A549 (cell line): ENCODE measurements around the gene METTL23. TPM values are rescaled to one million over a fixed set of nuclear protein-coding genes. Genes with fewer than 3 reads are reported as not detected.
"Not testable (repeated sequence)": the region's sequence is repeated elsewhere in the genome, so short reads cannot be mapped to it uniquely, and the experiment has no call there.

ENCODE experiments used
- ATAC-seq, 2 experiments: fragments of 200-7000 bp in 1 of 2; fragments of >200 bp in 1 of 2; cut with Nextera tagmentation in 1 of 2; cut with Tn5 transposase in 1 of 2; 3 replicates each; pipeline versions ENCODE4 v1.8.0 to v1.9.1; 2018 to 2020; ENCODE audit warnings: mild to moderate bottlenecking in 1 of 2, moderate library complexity in 1 of 2
- CTCF ChIA-PET: fragments of 300-600 bp; sonication (Branson Sonifier 250); formaldehyde crosslinking; extraction: SDS; loops from one replicate; lab custom pipeline; 2021; ENCODE audit warnings: antibody characterized with exemption, inconsistent platforms; lab: Yijun Ruan, JAX
- POLR2A ChIA-PET: fragments of 350-600 bp; formaldehyde crosslinking; extraction: SDS; loops from one replicate; lab custom pipeline; 2021; ENCODE audit warnings: antibody characterized with exemption, inconsistent platforms; lab: Yijun Ruan, JAX
- DNase-seq, 2 experiments: peaks; one replicate each; pipeline versions ENCODE4 v3.0.0 to v3.0.0-alpha.2; 2011 to 2016; ENCODE audit warnings: low read depth in 1 of 2, low spot score in 1 of 2
- FAIRE-seq: peaks from 2 replicates; lab custom pipeline; 2011; peaks lifted over from hg19 to GRCh38; lab: Jason Lieb, UNC
- H3K27ac ChIP-seq, 2 experiments: fragments of >200 bp; sonication (Bioruptor Twin); formaldehyde crosslinking; 3 replicates each; pipeline ENCODE4 v1.5.1; 2016 to 2017
- H3K4me1 ChIP-seq: fragments of >200 bp; sonication (Bioruptor Twin); formaldehyde crosslinking; 3 replicates; pipeline ENCODE4 v1.6.1; 2016
- H3K4me2 ChIP-seq: fragments of >200 bp; sonication (Bioruptor Twin); formaldehyde crosslinking; 3 replicates; pipeline ENCODE4 v1.6.1; 2016
- H3K4me3 ChIP-seq: fragments of >200 bp; sonication (Bioruptor Twin); formaldehyde crosslinking; 3 replicates; pipeline ENCODE4 v1.5.1; 2016
- H3K9me3 ChIP-seq: fragments of >200 bp; sonication (Bioruptor Twin); formaldehyde crosslinking; 3 replicates; pipeline ENCODE4 v1.6.1; 2016
- ATOH8 ChIP-seq: fragments of 250-450 bp; sonication (Bioruptor Pico); IDR thresholded peaks from 2 replicates; pipeline ENCODE4 v1.5.0; 2020; ENCODE audit warnings: low read depth, mild to moderate bottlenecking, moderate library complexity
- CEBPB ChIP-seq, 2 experiments: fragments of >200 bp in 1 of 2; sonication (Bioruptor Twin) in 1 of 2; formaldehyde crosslinking in 1 of 2; IDR thresholded peaks; 2 replicates each; pipeline ENCODE4 v1.6.1; 2012 to 2016
- EHMT2 ChIP-seq: fragments of 200-600 bp; sonication (generic); IDR thresholded peaks from 2 replicates; pipeline ENCODE4 v1.6.1; 2016; ENCODE audit warnings: antibody characterized with exemption, low read depth, mild to moderate bottlenecking, moderate library complexity
- ELK1 ChIP-seq: fragments of 150-350 bp; IDR thresholded peaks from 2 replicates; pipeline ENCODE4 v1.6.1; 2014; ENCODE audit warnings: low read depth, mild to moderate bottlenecking, low read length
- HMGXB4 ChIP-seq: fragments of 250-450 bp; sonication (Bioruptor Pico); IDR thresholded peaks from 2 replicates; pipeline ENCODE4 v1.5.0; 2021; ENCODE audit warnings: mild to moderate bottlenecking, moderate library complexity, borderline replicate concordance
- HOXB5 ChIP-seq: fragments of 250-450 bp; sonication (Bioruptor Pico); IDR thresholded peaks from 2 replicates; pipeline ENCODE4 v1.5.0; 2020; ENCODE audit warnings: mild to moderate bottlenecking, moderate library complexity
- JUNB ChIP-seq: fragments of >200 bp; sonication (Bioruptor Twin); formaldehyde crosslinking; IDR thresholded peaks from 2 replicates; pipeline ENCODE4 v1.6.1; 2016
- MYC ChIP-seq: IDR thresholded peaks from 2 replicates; pipeline ENCODE4 v1.6.1; 2012; ENCODE audit warnings: mild to moderate bottlenecking, inconsistent platforms, low read length, improper control_type of control experiment, borderline replicate concordance
- PHF8 ChIP-seq: fragments of 200-600 bp; sonication (generic); IDR thresholded peaks from 2 replicates; pipeline ENCODE4 v1.6.1; 2016; ENCODE audit warnings: low read depth, mild to moderate bottlenecking, antibody characterized with exemption, moderate library complexity, borderline replicate concordance
- POLR2AphosphoS2 ChIP-seq: conservative IDR thresholded peaks from 2 replicates; pipeline ENCODE4 v1.6.1; 2012; ENCODE audit warnings: low read length, improper control_type of control experiment, inconsistent platforms
- RARB ChIP-seq: fragments of 250-450 bp; sonication (Bioruptor Pico); IDR thresholded peaks from 2 replicates; pipeline ENCODE4 v1.8.0; 2021; ENCODE audit warnings: mild to moderate bottlenecking, moderate library complexity
- REST ChIP-seq: fragments of 200-600 bp; sonication (generic); IDR thresholded peaks from 2 replicates; pipeline ENCODE4 v1.6.1; 2016; ENCODE audit warnings: antibody characterized with exemption, mild to moderate bottlenecking, moderate library complexity
- TFCP2L1 ChIP-seq: fragments of 250-450 bp; sonication (Bioruptor Pico); IDR thresholded peaks from 2 replicates; pipeline ENCODE4 v1.5.0; 2021; ENCODE audit warnings: mild to moderate bottlenecking
- TP53 ChIP-seq: fragments of 250-450 bp; sonication (Bioruptor Pico); IDR thresholded peaks from 2 replicates; pipeline ENCODE4 v1.5.0; 2021; ENCODE audit warnings: mild to moderate bottlenecking, moderate library complexity
- ZSCAN20 ChIP-seq: fragments of 250-450 bp; sonication (Bioruptor Pico); IDR thresholded peaks from 2 replicates; pipeline ENCODE4 v1.8.0; 2022; ENCODE audit warnings: mild to moderate bottlenecking, moderate library complexity
- WGBS: methylation state at CpG from one replicate; pipeline ENCODE4 v1.1.6; 2017; ENCODE audit errors: missing lambda C conversion rate; 5-methylcytosine and 5-hydroxymethylcytosine counted together
- polyA plus RNA-seq, 4 experiments: library from polyadenylated mRNA; depleted of rRNA in 3 of 4; stranded (reverse); fragments of >200 nt; fragmentation: RNase III in 1 of 4; extraction: RNeasy Plus Mini Kit Qiagen cat#74134 plus additional on column Dnase treatment in 1 of 4; gene quantifications; 2 replicates in 3 of 4; 3 replicates in 1 of 4; pipeline ENCODE4 v1.2.3, GENCODE V29; 2011 to 2017
- TF ChIP-seq, protein P1 (sequence below): fragments of >200 bp; sonication (Bioruptor Twin); formaldehyde crosslinking; IDR thresholded peaks from 3 replicates; pipeline ENCODE4 v1.6.1; 2016
- TF ChIP-seq, protein P2 (sequence below): IDR thresholded peaks from 2 replicates; pipeline ENCODE4 v1.6.1; 2012

Gene METTL23
- polyA plus RNA-seq, 2 of the 4 experiments (the other 2 are of a cell fraction), result 64.9 to 120 TPM

DNA sequence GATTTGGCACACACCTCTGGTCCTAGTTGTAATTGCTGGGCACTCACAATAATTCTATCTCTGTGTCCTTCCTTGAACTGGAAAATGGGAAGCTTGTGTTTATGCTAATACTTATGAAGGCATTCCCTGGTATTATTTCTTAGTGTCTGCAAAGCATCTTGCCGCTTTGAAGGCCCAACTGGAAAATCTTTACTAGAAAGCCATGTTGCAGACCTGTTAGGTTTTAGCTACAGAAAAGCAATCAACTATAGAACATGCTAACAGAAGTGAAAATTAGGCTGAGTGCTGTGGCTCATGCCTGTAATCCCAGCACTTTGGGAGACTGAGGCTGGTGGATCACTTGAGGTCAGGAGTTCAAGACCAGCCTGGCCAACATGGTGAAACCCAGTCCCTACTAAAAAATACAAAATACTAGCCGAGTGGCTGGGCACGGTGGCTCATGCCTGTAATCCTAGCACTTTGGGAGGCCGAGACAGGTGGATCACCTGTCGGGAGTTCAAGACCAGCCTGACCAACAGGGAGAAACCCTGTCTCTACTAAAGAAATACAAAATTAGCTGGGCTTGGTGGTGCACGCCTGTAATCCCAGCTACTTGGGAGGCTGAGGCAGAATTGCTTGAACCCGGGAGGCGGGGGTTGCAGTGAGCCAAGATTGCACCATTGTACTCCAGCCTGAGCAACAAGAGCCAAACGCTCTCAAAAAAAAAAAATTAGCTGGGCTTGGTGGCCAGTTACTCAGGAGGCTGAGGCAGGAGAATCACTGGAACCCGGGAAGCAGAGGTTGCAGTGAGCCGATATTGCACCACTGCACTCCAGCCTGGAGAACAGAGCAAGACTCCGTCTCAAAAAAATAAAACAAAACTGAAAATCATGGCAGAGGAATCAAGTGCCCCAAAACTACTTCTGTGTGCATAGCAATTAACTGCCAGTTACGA, 5.4 kb downstream of the METTL23 start:
- FAIRE-seq, H3K9me3 ChIP-seq, H3K4me3 ChIP-seq, POLR2A ChIA-PET, H3K27ac ChIP-seq, DNase-seq, ATAC-seq: not testable (repeated sequence)
- Histone ChIP-seq H3K4me2 (peak overlapping the region; percentile 86; the same call in 1 of the 3 replicates), H3K4me1 (peaks cover 35% of the 10 kb centered on the region)
- CTCF ChIA-PET, result interaction anchor here (1.3 to 5.3 kb wide), 6 partner anchors 12 to 334 kb away, joined by 3 to 31 read pairs (median 5); no protein-coding TSS in a partner anchor
- TF ChIP-seq HOXB5 (peak; percentile 32; the same call in 1 of the 2 replicates), CEBPB (IDR thresholded peaks at IDR 0.05) (0 out of 4 replicates have a peak, but pooled peaks of 1 of the 2 experiments have one; percentile 6), TP53 (CRISPR knock-in tag) (peak; percentile 70; the same call in 1 of the 2 replicates), TFCP2L1 (CRISPR knock-in tag) (peak; percentile 35), POLR2AphosphoS2 (peak; percentile 58; the same call in 1 of the 2 replicates)
- TF ChIP-seq, protein P1, sequence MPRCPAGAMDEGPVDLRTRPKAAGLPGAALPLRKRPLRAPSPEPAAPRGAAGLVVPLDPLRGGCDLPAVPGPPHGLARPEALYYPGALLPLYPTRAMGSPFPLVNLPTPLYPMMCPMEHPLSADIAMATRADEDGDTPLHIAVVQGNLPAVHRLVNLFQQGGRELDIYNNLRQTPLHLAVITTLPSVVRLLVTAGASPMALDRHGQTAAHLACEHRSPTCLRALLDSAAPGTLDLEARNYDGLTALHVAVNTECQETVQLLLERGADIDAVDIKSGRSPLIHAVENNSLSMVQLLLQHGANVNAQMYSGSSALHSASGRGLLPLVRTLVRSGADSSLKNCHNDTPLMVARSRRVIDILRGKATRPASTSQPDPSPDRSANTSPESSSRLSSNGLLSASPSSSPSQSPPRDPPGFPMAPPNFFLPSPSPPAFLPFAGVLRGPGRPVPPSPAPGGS, result 0 out of 3 replicates have a peak, but pooled peaks have one; percentile 12
- WGBS, result 87% methylated on average over 13 of the region's 13 CpGs

DNA sequence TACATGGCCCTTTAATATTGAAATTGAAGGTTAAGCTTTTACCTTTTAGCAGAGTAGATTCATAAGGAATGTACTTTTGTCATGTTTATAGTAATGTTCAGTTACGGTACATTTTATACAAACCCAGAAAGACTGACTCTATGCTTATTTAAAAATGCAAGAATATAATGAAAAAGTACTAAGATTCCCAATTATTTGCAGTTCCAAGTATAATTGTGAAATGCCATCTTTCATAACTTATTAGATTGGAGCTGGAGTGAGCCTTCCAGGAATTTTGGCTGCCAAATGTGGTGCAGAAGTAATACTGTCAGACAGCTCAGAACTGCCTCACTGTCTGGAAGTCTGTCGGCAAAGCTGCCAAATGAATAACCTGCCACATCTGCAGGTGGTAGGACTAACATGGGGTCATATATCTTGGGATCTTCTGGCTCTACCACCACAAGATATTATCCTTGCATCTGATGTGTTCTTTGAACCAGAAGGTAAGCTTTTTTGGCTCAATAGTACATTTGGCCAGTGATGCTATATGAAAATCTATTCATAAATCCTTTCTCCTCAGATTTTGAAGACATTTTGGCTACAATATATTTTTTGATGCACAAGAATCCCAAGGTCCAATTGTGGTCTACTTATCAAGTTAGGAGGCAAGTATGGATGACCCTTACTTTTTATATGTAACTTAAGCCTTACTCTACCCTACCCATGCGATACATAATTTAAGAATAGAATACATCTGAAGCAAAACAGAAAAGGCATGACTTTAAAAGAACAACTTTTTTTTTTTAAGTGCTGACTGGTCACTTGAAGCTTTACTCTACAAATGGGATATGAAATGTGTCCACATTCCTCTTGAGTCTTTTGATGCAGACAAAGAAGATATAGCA, 6.3 kb downstream of the METTL23 start:
- no peak for FAIRE-seq
- Histone ChIP-seq H3K4me2 (peak overlapping the region; percentile 86), H3K4me3 (peak overlapping the region; percentile 95; the same call in 1 of the 3 replicates), H3K9me3 (no peaks in the 10 kb centered on the region), H3K27ac (no peak overlapping the region), H3K4me1 (peaks cover 29% of the 10 kb centered on the region)
- DNase-seq, result no peak
- ATAC-seq, result no peak
- ChIA-PET POLR2A (no interaction called here), CTCF (interaction anchor here (1.0 to 5.3 kb wide), 5 partner anchors 18 to 323 kb away, joined by 3 to 31 read pairs (median 6); no protein-coding TSS in a partner anchor)
- WGBS, result 83% methylated on average over 3 of the region's 3 CpGs
- TF ChIP-seq HOXB5 (no peak), TFCP2L1 (CRISPR knock-in tag) (peak; percentile 90), HMGXB4 (CRISPR knock-in tag) (peak; percentile 72; the same call in 1 of the 2 replicates), ATOH8 (CRISPR knock-in tag) (0 out of 2 replicates have a peak, but pooled peaks have one; percentile 32), EHMT2 (no peak), REST (0 out of 2 replicates have a peak, but pooled peaks have one; percentile 31), PHF8 (no peak), MYC (no peak), ELK1 (no peak), CEBPB (IDR thresholded peaks at IDR 0.05) (no peak), RARB (CRISPR knock-in tag) (peak; percentile 52; the same call in 1 of the 2 replicates), ZSCAN20 (CRISPR knock-in tag) (no peak), JUNB (0 out of 2 replicates have a peak, but pooled peaks have one; percentile 14)
- TF ChIP-seq, protein P2, sequence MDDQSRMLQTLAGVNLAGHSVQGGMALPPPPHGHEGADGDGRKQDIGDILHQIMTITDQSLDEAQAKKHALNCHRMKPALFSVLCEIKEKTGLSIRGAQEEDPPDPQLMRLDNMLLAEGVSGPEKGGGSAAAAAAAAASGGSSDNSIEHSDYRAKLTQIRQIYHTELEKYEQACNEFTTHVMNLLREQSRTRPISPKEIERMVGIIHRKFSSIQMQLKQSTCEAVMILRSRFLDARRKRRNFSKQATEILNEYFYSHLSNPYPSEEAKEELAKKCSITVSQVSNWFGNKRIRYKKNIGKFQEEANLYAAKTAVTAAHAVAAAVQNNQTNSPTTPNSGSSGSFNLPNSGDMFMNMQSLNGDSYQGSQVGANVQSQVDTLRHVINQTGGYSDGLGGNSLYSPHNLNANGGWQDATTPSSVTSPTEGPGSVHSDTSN, result peak; percentile 7; the same call in 1 of the 2 replicates
- TF ChIP-seq, protein P1, result 0 out of 3 replicates have a peak, but pooled peaks have one; percentile 7
